MM.1S (cell line): ENCODE results near the gene NLRP8.
A peak's percentile ranks its signal among the peaks of the same experiment; 100 is the strongest.

Experiments used
- DNase-seq: peaks from one replicate; pipeline ENCODE4 v3.0.0-alpha.2; 2015
- H2AFZ ChIP-seq: fragments of 300-600 bp; sonication (generic); 2 replicates; pipeline ENCODE4 v1.6.0; 2016; ENCODE audit warnings: antibody characterized with exemption, low read length
- H3F3A ChIP-seq: fragments of 300-600 bp; sonication (generic); 2 replicates; pipeline ENCODE4 v1.6.1; 2016; ENCODE audit warnings: mild to moderate bottlenecking, antibody characterized with exemption, low read length, moderate library complexity, mixed read lengths; ENCODE audit not compliant: insufficient read depth
- H3K27ac ChIP-seq: fragments of 300-600 bp; sonication (generic); 2 replicates; pipeline ENCODE4 v1.5.1; 2016; ENCODE audit warnings: mild to moderate bottlenecking, low read length
- H3K27me3 ChIP-seq: fragments of 300-600 bp; sonication (generic); replicated peaks from 2 replicates; pipeline ENCODE4 v1.6.0; 2016; ENCODE audit warnings: low read length; ENCODE audit not compliant: insufficient read depth
- H3K36me3 ChIP-seq: fragments of 300-600 bp; sonication (generic); replicated peaks from 2 replicates; pipeline ENCODE4 v1.6.1; 2016; ENCODE audit warnings: mild to moderate bottlenecking, low read length, mixed read lengths; ENCODE audit not compliant: insufficient read depth
- H3K4me1 ChIP-seq: fragments of 300-600 bp; sonication (generic); 2 replicates; pipeline ENCODE4 v1.6.1; 2016; ENCODE audit warnings: low read length, mixed read lengths
- H3K4me2 ChIP-seq: fragments of 300-600 bp; sonication (generic); 2 replicates; pipeline ENCODE4 v1.6.0; 2016; ENCODE audit warnings: low read depth, low read length
- H3K4me3 ChIP-seq: fragments of 300-600 bp; sonication (generic); 2 replicates; pipeline ENCODE4 v1.5.1; 2016; ENCODE audit warnings: low read length, mixed read lengths
- H3K79me2 ChIP-seq: fragments of 300-600 bp; sonication (generic); 2 replicates; pipeline ENCODE4 v1.6.1; 2016; ENCODE audit warnings: mixed run types, low read length, mixed read lengths
- H3K9ac ChIP-seq: fragments of 300-600 bp; sonication (generic); 2 replicates; pipeline ENCODE4 v1.6.1; 2016; ENCODE audit warnings: low read length, mixed read lengths
- H3K9me2 ChIP-seq: fragments of 300-600 bp; sonication (generic); replicated peaks from 2 replicates; pipeline ENCODE4 v1.6.1; 2016; ENCODE audit warnings: mild to moderate bottlenecking, low read length, mixed read lengths; ENCODE audit not compliant: insufficient read depth
- H3K9me3 ChIP-seq: fragments of 300-600 bp; sonication (generic); replicated peaks from 2 replicates; pipeline ENCODE4 v1.6.1; 2016; ENCODE audit warnings: mild to moderate bottlenecking, low read length, mixed read lengths; ENCODE audit not compliant: insufficient read depth
- H4K20me1 ChIP-seq: fragments of 300-600 bp; sonication (generic); 2 replicates; pipeline ENCODE4 v1.6.1; 2016; ENCODE audit warnings: mild to moderate bottlenecking, low read length, moderate library complexity, mixed read lengths; ENCODE audit not compliant: insufficient read depth
- CTCF ChIP-seq: fragments of 300-600 bp; sonication (generic); IDR thresholded peaks from 2 replicates; pipeline ENCODE4 v1.5.1; 2016; ENCODE audit warnings: antibody characterized with exemption, low read length, mixed read lengths
- EZH2 ChIP-seq: fragments of 300-600 bp; sonication (generic); optimal IDR thresholded peaks from 2 replicates; pipeline ENCODE3; 2017; ENCODE audit warnings: low read depth, mild to moderate bottlenecking, antibody characterized with exemption, low read length, mixed read lengths
- EZH2phosphoT487 ChIP-seq: fragments of 300-600 bp; sonication (generic); IDR thresholded peaks from 2 replicates; pipeline ENCODE4 v1.6.1; 2018; ENCODE audit warnings: antibody characterized with exemption, low read length

The NLRP8 gene

DNA sequence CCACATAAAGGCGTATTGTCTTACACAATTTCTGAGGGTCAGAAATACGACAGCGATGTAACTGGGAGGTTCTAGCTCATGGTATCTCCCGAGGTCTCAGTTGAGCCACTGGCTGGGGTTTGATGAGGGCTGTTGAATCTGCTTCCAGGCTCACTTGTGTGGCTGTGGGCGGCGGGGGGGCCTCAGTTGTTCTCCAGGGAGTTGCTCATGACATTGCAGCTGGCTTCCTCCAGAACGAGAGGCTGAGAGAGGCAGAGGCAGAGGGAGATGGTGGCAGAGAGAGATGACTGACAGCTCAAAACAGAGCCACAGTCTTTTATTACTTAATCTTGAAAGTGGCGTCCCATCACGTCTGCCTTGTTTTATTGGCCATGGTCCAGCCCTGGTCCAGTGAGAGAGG is 32.8 kb downstream of the NLRP8 start:
- no peaks in the 10 kb centered on the region for H3K9me3 ChIP-seq
- no peak overlapping the region for H3K4me3 ChIP-seq
- DNase-seq, result no peak
- no peaks in the 10 kb centered on the region for H3K4me1 ChIP-seq
- no peaks in the 10 kb centered on the region for H4K20me1 ChIP-seq
- H3K9me2 ChIP-seq, result no peaks in the 10 kb centered on the region
- no peaks in the 10 kb centered on the region for H3K79me2 ChIP-seq
- no peak overlapping the region for H3K9ac ChIP-seq
- no peak overlapping the region for H3K27ac ChIP-seq
- H3K27me3 ChIP-seq, result no peaks in the 10 kb centered on the region; the same call in 1 of the 2 replicates
- TF ChIP-seq EZH2phosphoT487 (no peak), EZH2 (no peak), CTCF (no peak)
- H3F3A ChIP-seq, result no peaks in the 10 kb centered on the region
- H3K4me2 ChIP-seq, result no peak overlapping the region
- no peak overlapping the region for H2AFZ ChIP-seq
- H3K36me3 ChIP-seq, result no peaks in the 10 kb centered on the region

GRCh38 chr19:55985254-55985653 is 37.6 kb downstream of the NLRP8 start:
- TF ChIP-seq EZH2 (no peak), EZH2phosphoT487 (no peak), CTCF (no peak)
- Histone ChIP-seq H3K9me2 (no peaks in the 10 kb centered on the region), H4K20me1 (no peaks in the 10 kb centered on the region), H3F3A (no peaks in the 10 kb centered on the region), H3K4me3 (no peak overlapping the region), H2AFZ (no peak overlapping the region), H3K79me2 (no peaks in the 10 kb centered on the region), H3K4me2 (no peak overlapping the region), H3K36me3 (no peaks in the 10 kb centered on the region), H3K27ac (no peak overlapping the region), H3K9me3 (no peaks in the 10 kb centered on the region), H3K4me1 (0 out of 2 replicates have a peak, but pooled peaks cover 6% of the 10 kb centered on the region), H3K27me3 (no peaks in the 10 kb centered on the region; the same call in 1 of the 2 replicates), H3K9ac (no peak overlapping the region)
- no peak for DNase-seq

- Histone ChIP-seq H2AFZ (no peak within 1 kb of the TSS), H3K4me1 (0 out of 2 replicates have a peak, but pooled peaks cover 6% of the 10 kb centered on the region), H3K9ac (no peak within 1 kb of the TSS), H3K79me2 (no peaks in the 10 kb centered on the region), H3K27ac (no peak within 1 kb of the TSS), H3F3A (no peaks in the 10 kb centered on the region), H3K27me3 (peaks cover 8% of the 10 kb centered on the region; the same call in 1 of the 2 replicates), H3K4me2 (peak within 1 kb of the TSS; percentile 22), H3K36me3 (no peaks in the 10 kb centered on the region), H3K4me3 (no peak within 1 kb of the TSS), H3K9me3 (no peaks in the 10 kb centered on the region), H4K20me1 (no peaks in the 10 kb centered on the region), H3K9me2 (no peaks in the 10 kb centered on the region)
- no peak for TF ChIP-seq EZH2phosphoT487
- TF ChIP-seq EZH2, result no peak
- TF ChIP-seq CTCF, result no peak
- peak; percentile 83 for DNase-seq
These were observed 38.9 kb downstream of the NLRP8 start, which contains the start of gene NLRP5 for GRCh38 chr19:55986487-55986886. NLRP5 (plus strand) TSS chr19:55986775.
